Astrocyte (in vitro differentiated cells and primary cell): ENCODE measurements around the gene CHRNB4.

Source experiments
- CTCF ChIP-seq: IDR thresholded peaks from 2 replicates; pipeline ENCODE4 v1.5.1; 2011; ENCODE audit warnings: low read depth, mild to moderate bottlenecking, inconsistent platforms, low read length, moderate library complexity; ENCODE audit not compliant: insufficient read depth
- EZH2 ChIP-seq: IDR thresholded peaks from 2 replicates; pipeline ENCODE4 v1.6.1; 2012; ENCODE audit warnings: mild to moderate bottlenecking, low read length, inconsistent platforms; ENCODE audit not compliant: insufficient read depth

DNA sequence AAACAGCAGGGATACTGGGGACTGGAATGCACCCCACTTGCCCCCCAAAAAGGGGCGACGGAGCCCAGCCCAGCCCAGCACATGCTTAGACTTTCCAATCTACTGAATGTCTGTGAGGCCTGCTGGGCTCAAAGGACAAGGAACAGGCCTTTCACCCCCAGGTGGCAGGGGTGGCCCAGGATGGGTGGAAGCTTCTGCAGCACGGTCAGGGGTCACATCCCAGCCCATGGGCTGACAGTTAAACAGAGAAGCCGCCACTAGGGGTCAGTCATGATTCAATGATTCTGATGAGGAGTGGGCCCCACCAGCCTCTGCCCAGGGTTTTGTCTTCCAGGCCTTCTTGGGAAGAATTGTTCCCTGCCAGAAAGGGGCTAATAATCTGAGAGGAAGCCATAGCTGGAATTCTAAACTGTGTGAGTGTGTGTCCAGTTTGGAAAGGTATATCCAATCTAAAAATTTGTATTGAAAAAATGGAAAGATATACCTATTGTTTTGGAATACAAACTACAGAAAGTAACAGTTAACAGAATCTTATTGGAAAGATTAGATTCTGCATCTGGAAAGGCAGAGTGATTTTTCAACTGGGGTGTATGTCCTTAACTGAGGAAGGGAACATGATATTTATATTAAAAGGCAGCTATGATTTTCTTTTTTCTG, 2.2 kb downstream of the CHRNB4 start:
- TF ChIP-seq CTCF (peak; percentile 45), EZH2 (no peak)
